ENCODE data around the gene MRPL41.
"Not testable (repeated sequence)": the region's sequence is repeated elsewhere in the genome, so short reads cannot be mapped to it uniquely, and the experiment has no call there.

Gene MRPL41

GRCh38 chr9:137592767-137593166 lies 41.1 kb downstream of the MRPL41 start:
- peaks cover 9% of the 10 kb centered on the region for H4K20me1 ChIP-seq (ENCODE audit: insufficient read depth, low read length, poor library complexity, severe bottlenecking)
- H3K9ac ChIP-seq (ENCODE audit: low read depth, low read length, poor library complexity, severe bottlenecking), result no peak overlapping the region
- no peaks in the 10 kb centered on the region for H3F3A ChIP-seq (ENCODE audit: low read depth)
- no peaks in the 10 kb centered on the region for H3K9me2 ChIP-seq (replicated peaks; ENCODE audit: low read depth, low read length)
- peaks cover 20% of the 10 kb centered on the region for H3K79me2 ChIP-seq (ENCODE audit: insufficient read depth, low read length)
- H3K4me2 ChIP-seq (ENCODE audit: low read depth, low read length, poor library complexity, severe bottlenecking), result no peak overlapping the region
- TF ChIP-seq EZH2phosphoT487 (IDR thresholded peaks at IDR 0.05; ENCODE audit: borderline replicate concordance) (no peak), CTCF (conservative IDR thresholded peaks at IDR 0.05; ENCODE audit: low read length) (no peak)
- H3K4me1 ChIP-seq (ENCODE audit: insufficient read depth, low read length, poor library complexity, severe bottlenecking), result peaks cover 10% of the 10 kb centered on the region
- H3K9me3 ChIP-seq (ENCODE audit: insufficient read depth, low read depth, low read length), result no peaks in the 10 kb centered on the region
- no peak overlapping the region for H2AFZ ChIP-seq (ENCODE audit: low read length)
- H3K27me3 ChIP-seq (ENCODE audit: insufficient read depth, low read length, poor library complexity, severe bottlenecking), result no peaks in the 10 kb centered on the region
- H3K36me3 ChIP-seq (ENCODE audit: insufficient read depth, low read length), result no peaks in the 10 kb centered on the region
- no peak overlapping the region for H3K4me3 ChIP-seq (ENCODE audit: low read length, poor library complexity, severe bottlenecking)

GRCh38 chr9:137593176-137593575 lies 41.5 kb downstream of the MRPL41 start:
- Histone ChIP-seq H3K4me1 (ENCODE audit: insufficient read depth, low read length, poor library complexity, severe bottlenecking) (peaks cover 10% of the 10 kb centered on the region), H3K36me3 (ENCODE audit: insufficient read depth, low read length) (no peaks in the 10 kb centered on the region), H3K9ac (ENCODE audit: low read depth, low read length, poor library complexity, severe bottlenecking) (no peak overlapping the region), H3K9me3 (ENCODE audit: insufficient read depth, low read depth, low read length) (no peaks in the 10 kb centered on the region), H3F3A (ENCODE audit: low read depth) (no peaks in the 10 kb centered on the region), H3K9me2 (replicated peaks; ENCODE audit: low read depth, low read length) (no peaks in the 10 kb centered on the region), H4K20me1 (ENCODE audit: insufficient read depth, low read length, poor library complexity, severe bottlenecking) (peaks cover 9% of the 10 kb centered on the region), H3K79me2 (ENCODE audit: insufficient read depth, low read length) (peaks cover 16% of the 10 kb centered on the region), H3K27me3 (ENCODE audit: insufficient read depth, low read length, poor library complexity, severe bottlenecking) (no peaks in the 10 kb centered on the region), H3K4me3 (ENCODE audit: low read length, poor library complexity, severe bottlenecking) (no peak overlapping the region), H2AFZ (ENCODE audit: low read length) (no peak overlapping the region), H3K4me2 (ENCODE audit: low read depth, low read length, poor library complexity, severe bottlenecking) (no peak overlapping the region)
- TF ChIP-seq CTCF (conservative IDR thresholded peaks at IDR 0.05; ENCODE audit: low read length), result no peak
- TF ChIP-seq EZH2phosphoT487 (IDR thresholded peaks at IDR 0.05; ENCODE audit: borderline replicate concordance), result no peak

- H2AFZ ChIP-seq (ENCODE audit: low read length); H3K4me1 ChIP-seq (ENCODE audit: insufficient read depth, low read length, poor library complexity, severe bottlenecking); H4K20me1 ChIP-seq (ENCODE audit: insufficient read depth, low read length, poor library complexity, severe bottlenecking); H3K4me2 ChIP-seq (ENCODE audit: low read depth, low read length, poor library complexity, severe bottlenecking); H3F3A ChIP-seq (ENCODE audit: low read depth); H3K36me3 ChIP-seq (ENCODE audit: insufficient read depth, low read length); H3K9me2 ChIP-seq (replicated peaks; ENCODE audit: low read depth, low read length); H3K79me2 ChIP-seq (ENCODE audit: insufficient read depth, low read length); H3K9ac ChIP-seq (ENCODE audit: low read depth, low read length, poor library complexity, severe bottlenecking); H3K9me3 ChIP-seq (ENCODE audit: insufficient read depth, low read depth, low read length); H3K4me3 ChIP-seq (ENCODE audit: low read length, poor library complexity, severe bottlenecking); H3K27me3 ChIP-seq (ENCODE audit: insufficient read depth, low read length, poor library complexity, severe bottlenecking): not testable (repeated sequence)
These were observed 44.9 kb downstream of the MRPL41 start for GRCh38 chr9:137596577-137596976.

GRCh38 chr9:137598943-137599342 lies 47.3 kb downstream of the MRPL41 start:
- Histone ChIP-seq H3K4me2 (ENCODE audit: low read depth, low read length, poor library complexity, severe bottlenecking) (no peak overlapping the region), H3K9me2 (replicated peaks; ENCODE audit: low read depth, low read length) (no peaks in the 10 kb centered on the region), H4K20me1 (ENCODE audit: insufficient read depth, low read length, poor library complexity, severe bottlenecking) (no peaks in the 10 kb centered on the region), H3K36me3 (ENCODE audit: insufficient read depth, low read length) (no peaks in the 10 kb centered on the region), H3F3A (ENCODE audit: low read depth) (0 out of 2 replicates have a peak, but pooled peaks cover 2% of the 10 kb centered on the region), H3K4me1 (ENCODE audit: insufficient read depth, low read length, poor library complexity, severe bottlenecking) (peaks cover 10% of the 10 kb centered on the region), H3K4me3 (ENCODE audit: low read length, poor library complexity, severe bottlenecking) (no peak overlapping the region), H2AFZ (ENCODE audit: low read length) (no peak overlapping the region), H3K27me3 (ENCODE audit: insufficient read depth, low read length, poor library complexity, severe bottlenecking) (no peaks in the 10 kb centered on the region), H3K79me2 (ENCODE audit: insufficient read depth, low read length) (no peaks in the 10 kb centered on the region), H3K9ac (ENCODE audit: low read depth, low read length, poor library complexity, severe bottlenecking) (no peak overlapping the region), H3K9me3 (ENCODE audit: insufficient read depth, low read depth, low read length) (no peaks in the 10 kb centered on the region)
- TF ChIP-seq CTCF (conservative IDR thresholded peaks at IDR 0.05; ENCODE audit: low read length), result no peak
- TF ChIP-seq EZH2phosphoT487 (IDR thresholded peaks at IDR 0.05; ENCODE audit: borderline replicate concordance), result no peak

Data from Loucy (cell line).